NCI-H128 (cell line): ENCODE measurements around the gene RAB11FIP3.
"Not testable (repeated sequence)": the region's sequence is repeated elsewhere in the genome, so short reads cannot be mapped to it uniquely, and the experiment has no call there.

Experiments used
- DNase-seq: peaks from one replicate; lab custom pipeline; 2025; ENCODE audit not compliant: unreplicated experiment; lab: John Stamatoyannopoulos, UW

Gene RAB11FIP3

DNA sequence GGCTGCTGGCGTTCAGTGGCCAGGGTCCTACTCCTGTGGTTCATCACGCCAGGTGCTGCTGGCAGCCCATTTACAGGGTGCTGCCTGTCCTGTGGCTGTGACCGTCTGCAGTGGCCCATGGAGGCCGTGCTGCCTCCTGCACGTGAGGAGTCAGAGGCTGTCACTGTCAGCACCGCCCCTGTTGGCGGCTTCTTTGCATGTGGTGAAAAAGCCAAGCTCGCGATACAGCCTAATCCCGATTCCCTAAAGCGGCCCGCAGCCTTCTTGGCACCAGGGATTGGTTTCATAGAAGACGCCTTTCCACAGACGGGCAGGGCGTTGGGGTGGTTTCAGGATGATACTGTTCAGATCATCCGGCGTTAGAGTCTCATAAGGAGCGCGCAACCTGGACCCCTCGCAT is 35.3 kb downstream of the RAB11FIP3 start:
- DNase-seq, result no peak

DNA sequence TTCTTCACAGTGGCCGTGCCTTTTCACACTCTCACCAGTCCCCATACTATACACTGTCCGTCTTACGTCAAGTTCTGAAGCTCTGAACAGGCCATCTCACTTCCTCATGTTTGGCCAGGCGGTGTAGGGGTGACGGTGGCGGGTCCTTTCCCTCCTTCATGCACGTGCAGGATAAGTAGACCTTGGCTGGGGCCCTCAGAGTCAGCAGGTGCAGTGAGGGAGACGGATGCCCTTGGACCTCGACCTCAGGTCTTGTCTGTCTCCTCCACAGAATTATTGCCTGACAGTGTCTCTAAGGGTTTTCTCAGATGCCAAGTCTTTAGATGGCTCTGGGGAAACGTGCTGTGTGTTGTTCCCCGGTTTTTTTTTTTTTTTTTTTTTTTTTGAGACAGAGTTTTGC is 37.6 kb downstream of the RAB11FIP3 start:
- DNase-seq, result no peak

DNA sequence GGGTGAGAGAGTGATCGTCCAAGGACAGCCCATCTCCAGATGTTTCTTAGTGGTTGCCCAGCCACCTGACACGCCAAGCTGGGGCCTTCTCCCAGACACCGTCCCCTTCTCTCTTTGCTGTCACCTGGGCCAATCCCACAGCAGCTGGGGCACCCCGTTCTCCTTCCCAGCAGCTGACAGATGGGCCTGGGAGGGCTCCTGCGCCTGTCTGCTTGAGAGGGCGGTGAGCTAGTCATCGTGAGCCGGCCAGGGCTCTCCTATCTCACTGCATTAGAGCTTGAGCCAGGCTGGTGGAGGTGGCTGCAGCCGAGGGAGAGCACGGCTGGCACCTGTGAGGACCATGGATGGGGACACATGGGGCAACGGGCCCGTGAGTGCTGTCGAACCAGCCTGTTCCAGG is 41.2 kb downstream of the RAB11FIP3 start:
- DNase-seq, result no peak

DNA sequence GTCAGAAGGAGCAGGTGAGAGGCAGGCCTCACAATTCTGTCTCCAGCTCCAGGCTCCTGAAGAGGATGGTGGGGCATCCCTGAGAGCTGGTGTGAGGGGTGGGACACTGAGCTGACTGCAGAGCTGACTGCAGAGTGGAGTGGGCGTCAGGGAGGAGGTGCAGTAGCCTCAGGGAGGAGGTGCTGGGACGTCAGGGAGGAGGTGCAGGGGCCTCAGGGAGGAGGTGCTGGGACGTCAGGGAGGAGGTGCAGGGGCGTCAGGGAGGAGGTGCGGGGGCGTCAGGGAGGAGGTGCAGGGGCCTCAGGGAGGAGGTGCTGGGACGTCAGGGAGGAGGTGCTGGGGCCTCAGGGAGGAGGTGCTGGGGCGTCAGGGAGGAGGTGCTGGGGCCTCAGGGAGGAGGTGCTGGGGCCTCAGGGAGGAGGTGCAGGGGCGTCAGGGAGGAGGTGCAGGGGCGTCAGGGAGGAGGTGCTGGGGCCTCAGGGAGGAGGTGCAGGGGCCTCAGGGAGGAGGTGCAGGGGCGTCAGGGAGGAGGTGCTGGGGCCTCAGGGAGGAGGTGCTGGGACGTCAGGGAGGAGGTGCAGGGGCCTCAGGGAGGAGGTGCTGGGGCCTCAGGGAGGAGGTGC is 41.9 kb downstream of the RAB11FIP3 start:
- DNase-seq, result not testable (repeated sequence)

DNA sequence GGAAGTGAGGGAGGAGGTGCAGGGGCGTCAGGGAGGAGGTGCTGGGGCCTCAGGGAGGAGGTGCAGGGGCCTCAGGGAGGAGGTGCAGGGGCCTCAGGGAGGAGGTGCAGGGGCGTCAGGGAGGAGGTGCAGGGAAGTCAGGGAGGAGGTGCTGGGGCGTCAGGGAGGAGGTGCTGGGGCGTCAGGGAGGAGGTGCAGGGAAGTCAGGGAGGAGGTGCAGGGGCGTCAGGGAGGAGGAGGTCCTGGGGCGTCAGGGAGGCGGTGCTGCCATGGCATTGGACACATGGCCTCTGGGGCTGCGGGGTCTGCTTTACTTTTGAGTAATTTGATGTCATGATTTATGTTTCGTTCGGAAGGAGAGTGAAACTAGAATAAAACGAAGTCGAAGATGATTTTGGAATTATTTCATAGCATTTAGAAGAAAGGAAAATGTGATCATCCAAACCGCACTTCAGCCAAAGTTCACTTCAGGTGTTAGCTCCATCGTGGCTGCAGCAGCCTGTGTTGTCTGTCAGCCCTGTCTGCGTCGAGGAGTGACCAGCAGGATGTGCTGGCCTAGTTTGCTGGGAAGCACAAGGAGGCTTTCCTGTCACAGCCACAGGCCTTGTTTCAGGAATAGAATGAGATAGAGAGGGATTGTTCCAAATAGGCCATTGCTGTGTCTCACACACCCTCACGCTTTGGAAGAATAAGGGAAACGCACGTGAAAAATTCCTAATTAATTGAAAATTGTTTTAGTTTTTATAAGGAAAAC is 42.8 kb downstream of the RAB11FIP3 start:
- DNase-seq, result no peak

DNA sequence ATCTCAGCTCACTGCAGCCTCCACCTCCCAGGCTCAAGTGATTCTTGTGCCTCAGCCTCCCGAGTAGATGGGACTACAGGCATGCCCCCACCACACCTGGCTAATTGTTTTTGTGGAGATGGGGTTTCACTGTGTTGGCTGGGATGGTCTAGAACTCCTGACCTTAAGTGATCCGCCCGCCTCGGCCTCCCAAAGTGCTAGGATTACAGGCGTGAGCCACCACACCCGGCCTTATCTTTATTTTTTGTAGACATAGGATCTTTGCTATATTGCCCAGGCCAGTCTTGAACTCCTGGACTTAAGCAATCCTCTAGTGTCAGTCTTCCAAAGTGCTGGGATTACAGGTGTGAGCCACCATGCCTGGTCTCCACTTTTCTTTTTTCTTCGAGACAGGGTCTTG is 44.0 kb downstream of the RAB11FIP3 start:
- DNase-seq, result not testable (repeated sequence)

DNA sequence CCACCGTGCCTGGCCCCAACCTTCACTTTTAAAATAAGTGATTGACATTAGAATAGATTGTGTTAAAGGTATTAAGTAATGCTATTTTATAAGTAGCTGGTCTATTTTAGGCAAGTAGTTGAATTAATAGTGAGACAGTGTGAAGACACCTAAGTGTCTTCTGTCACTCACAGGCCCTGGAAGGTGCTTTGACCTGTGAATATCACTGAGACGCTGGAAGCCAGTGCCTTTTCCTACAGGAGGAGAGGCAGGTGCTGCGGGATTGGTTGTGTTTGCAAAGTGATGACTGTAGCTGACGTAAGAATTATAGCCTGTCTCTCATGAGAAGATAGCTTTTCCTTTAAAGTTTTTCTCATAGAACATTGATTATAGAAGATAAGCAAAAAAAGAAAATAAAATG is 45.0 kb downstream of the RAB11FIP3 start:
- DNase-seq, result no peak

DNA sequence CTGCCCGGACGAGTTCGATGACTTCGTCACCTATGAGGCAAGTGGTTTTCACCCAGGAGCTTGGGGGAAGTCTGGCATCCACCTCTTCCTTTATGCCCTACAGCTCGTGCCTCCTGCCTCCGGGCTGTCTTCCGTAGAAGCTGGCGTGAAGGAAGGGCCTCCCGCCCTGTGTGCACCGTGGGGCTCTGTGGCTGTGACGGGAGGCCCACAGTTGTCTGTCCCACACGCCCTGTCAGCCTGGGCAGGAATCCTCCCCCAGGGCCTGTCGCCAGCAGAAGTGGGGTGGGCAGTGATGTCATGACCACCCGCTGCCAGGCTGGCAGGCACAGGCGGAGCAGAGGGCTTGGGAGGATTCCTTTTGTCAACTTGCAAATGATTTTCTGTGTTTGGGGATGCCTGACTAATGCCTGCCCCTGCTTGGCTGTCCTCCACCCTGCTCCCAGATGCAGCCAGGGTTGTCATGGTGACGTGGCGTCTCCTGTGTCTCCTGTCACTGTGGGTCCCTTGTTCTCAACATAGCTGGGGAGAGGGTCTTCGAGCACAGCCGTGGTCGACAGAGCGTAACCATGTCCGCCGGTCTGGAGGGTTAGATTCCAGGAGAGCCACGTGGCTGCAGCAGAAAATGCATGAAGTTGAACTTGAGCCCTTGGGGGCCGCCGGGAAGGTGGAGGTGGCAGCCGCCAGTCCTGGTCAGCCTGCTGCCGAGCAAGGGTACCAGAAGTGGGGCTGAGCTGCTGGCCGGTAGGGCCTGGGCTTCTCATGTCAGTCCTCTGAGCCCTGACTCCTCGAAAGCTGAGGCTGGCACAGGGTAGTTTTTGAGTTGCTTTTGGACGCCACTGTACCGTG is 46.1 kb downstream of the RAB11FIP3 start:
- DNase-seq, result no peak

DNA sequence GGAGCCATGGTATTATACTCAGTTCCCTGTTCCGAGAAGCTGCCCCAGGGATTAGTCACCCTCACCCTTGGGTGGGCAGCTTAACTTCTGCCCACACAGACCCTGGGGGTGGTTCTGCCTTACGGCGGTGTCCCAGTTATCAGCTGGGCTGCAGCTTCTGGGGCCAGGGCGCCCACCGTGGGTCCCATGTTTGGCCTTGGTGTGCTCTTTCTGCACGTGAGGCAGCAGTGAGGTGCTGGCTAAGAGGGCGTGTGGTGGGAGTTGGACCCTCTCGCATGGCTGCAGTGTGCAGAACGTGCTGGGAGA is 46.7 kb downstream of the RAB11FIP3 start:
- no peak for DNase-seq

DNA sequence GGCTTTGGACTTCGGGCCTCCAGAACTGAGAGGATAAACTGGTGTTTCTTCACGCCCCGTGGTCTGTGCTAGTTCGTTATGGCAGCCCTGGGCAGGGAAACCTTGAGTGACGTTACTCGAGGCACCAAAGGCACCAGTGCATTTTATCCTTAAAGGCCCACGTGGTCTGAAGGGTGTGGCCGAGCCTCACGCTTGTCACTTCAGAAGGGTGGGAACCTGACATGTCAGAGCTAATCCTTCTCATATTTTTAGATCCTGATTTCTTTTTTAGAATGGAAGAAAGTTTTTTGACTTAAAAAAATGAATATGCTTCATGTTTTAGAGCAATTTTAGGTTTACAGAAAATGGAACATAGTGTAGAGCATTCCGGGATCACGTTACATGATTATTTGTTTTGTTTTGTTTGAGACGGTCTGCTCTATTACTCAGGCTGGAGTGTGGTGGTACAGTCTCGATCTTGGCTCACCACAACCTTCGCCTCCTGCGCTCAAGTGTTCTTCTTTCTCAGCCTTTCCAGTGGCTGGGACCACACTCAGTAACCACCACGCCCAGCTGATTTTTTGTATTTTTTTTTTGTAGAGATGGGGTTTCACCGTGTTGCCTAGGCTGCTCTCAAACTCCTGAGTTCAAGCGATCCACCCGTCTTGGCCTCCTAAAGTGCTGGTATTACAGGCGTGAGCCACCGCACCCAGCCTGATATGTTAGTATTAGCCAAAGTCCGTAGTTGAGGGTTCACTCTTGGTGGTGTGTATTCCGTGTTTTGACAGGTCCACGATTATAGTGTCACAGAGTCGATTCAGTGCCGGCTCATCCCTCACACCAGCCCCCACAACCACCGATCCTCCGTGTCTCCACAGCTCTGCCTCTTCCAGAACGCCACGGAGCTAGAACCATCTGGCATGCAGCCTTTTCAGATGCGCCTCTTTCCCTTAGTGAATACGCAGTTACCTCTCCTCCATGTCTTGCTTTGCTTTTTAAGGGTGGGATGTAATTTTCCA is 47.9 kb downstream of the RAB11FIP3 start:
- DNase-seq, result no peak

DNA sequence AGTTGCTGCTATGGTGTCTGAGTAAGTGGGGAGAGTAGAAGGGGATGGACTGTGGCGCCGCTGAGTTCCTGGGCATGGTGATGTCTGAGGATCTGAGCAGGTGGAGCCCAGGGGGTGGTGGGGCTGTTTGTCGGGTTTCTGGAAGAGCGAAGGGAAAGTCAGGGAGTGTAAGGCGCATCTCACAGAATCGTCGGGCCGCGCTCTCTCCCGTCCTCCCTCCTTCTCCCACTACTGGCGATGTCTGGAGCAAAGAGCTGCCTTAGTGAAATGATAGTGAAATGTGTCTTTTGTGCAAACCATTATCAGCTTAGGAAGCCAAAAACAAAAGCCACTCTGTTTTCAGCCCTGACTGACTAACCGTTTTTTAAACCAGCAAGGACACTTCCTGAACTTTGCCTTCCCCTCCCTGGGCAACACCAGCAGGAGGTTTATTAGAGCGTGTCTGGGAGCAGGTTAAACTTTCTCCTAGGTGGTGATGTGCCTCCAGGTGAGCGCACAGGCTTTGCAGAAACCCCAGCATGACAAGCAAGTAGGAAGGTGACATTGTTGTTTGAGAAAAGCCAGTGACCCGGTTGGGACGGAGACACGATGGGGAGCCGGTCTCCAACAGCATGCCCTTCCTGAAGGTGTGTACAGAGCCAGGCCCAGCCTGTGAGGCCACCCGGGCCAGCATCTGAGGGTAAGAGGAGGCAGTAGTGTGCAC is 49.1 kb downstream of the RAB11FIP3 start:
- DNase-seq, result no peak

DNA sequence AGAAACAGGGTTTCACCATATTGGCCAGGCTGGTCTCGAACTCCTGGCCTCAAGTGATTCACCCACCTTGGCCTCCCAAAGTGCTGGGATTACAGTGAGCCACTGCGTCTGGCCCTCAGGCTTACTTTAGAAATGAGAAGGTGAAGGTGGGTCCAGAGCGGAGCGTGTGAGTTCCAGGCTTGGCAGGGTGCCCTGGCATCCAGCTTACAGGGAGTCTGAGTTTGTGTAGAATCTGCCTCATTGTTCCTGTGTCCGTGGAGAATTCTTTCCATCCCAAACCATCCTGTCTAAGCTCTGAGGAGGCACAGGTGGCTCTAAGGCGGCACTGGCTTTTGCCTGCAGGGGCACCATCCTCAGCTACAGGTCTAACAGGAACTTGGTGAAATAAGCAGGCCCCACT is 50.6 kb downstream of the RAB11FIP3 start:
- DNase-seq, result no peak

DNA sequence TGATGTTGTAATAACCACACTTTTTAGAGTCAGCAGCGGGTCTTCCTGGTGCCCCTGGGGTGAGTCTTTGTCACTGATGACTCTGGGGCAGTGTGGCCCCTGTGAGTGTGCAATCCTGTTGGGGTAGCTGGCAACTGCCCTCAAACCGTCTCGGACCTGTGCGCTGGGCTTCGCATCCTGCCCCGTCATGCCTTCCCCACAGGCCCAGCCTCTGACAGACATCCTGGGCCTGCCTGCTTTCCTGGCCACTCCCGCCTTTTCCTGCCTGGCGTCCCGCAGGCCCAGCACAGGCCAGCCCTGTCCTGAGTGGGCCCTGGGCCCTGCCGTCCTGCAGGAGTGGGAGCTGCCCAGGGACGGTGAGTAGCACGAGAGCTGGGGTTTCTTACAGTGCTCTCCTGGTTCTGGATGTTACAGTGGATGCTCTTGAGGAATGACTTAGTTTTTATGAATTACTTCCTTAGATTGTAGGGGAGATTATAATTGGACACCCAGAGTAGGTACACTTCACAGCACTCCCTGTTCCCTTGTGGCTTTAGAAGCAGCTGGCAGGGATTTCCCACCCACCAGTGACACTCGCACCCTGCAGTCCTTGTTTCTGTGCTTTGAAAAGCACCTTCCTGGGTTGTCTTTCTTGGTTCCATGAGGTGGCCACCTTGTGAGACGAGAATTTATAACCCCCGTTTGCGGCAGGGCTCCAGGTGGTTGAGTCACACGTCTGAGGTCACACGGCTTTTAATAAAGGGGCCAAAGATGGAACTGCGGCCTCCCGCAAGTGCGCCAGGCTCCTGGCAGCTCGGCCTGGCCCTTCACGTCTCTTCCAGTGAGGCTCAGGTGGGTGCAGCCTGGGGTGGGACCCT is 52.1 kb downstream of the RAB11FIP3 start:
- no peak for DNase-seq

DNA sequence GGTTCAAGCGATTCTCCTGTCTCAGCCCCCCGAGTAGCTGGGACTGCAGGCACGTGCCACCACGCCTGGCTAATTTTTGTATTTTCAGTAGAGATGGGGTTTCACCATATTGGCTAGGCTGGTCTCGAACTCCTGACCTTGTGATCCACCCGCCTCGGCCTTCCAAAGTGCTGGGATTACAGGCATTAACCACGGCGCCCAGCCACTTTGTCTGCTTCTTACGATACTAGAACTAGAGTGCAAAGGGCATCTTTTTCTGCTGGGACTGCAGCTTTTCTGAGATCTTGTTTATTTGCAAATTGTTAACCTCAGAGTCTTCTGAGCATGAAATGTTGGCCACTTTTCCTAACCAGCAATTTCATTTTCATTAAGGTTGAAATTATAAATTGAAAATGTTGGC is 52.8 kb downstream of the RAB11FIP3 start:
- DNase-seq, result not testable (repeated sequence)

DNA sequence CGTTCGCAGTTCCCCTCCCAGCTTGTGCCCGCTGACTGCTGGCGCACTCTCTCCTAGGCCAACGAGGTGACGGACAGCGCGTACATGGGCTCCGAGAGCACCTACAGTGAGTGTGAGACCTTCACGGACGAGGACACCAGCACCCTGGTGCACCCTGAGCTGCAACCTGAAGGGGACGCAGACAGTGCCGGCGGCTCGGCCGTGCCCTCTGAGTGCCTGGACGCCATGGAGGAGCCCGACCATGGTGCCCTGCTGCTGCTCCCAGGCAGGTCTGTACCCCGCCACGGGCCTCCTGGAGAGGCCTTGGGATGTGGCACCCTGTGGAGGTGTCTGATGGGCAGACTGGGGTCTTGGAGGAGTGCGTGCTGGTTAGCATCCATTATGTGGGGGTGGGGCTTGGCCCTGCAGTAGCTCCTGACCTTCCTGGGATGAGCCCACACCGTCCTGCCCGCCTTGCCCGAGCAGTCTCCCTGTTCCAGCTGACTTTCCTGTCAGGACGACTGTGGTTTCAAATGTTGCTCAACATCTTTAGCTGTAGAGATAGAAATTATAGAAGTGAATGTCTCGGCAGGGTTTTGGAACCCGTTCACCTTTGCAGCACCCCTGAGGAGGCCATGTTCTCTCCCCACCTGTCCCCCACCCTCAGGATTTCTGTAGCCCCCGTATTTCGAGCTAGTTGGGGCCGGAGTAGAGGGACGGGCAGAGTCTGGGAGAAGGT is 57.2 kb downstream of the RAB11FIP3 start:
- no peak for DNase-seq

DNA sequence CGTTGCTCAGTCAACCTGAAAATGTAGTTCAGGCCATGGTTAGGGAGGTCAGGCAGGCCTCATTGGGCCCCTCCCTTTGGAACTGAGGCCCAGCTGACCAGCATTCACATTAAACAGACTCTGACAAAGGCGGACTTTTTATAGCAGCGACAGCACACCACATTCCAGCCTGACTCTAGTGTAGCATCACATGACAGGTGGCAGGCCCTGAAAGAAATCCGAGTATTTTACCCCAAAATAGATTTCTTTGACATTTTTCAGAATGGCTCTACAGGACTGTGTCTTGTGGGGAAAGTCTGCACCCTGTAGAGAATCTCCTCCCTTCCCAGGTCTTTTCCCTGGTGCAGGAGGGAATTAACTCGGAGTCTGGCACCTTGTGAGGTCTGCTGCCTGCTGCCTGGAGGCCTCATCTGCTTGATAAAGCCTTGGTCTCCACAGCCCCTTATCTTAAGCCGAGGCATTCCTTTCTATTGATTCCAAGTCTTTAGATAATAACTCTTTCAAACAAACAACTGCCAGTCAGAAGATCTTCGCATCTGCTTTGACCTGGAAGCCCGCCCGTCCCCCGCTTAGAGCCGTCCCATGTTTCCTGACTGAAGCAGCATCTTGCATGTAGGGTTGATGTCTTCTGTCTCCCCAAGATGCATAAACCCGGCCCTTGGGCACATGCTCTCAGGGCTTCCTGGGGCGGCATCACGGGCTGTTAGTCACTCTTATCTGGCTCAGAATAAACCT is 58.1 kb downstream of the RAB11FIP3 start:
- DNase-seq, result no peak

DNA sequence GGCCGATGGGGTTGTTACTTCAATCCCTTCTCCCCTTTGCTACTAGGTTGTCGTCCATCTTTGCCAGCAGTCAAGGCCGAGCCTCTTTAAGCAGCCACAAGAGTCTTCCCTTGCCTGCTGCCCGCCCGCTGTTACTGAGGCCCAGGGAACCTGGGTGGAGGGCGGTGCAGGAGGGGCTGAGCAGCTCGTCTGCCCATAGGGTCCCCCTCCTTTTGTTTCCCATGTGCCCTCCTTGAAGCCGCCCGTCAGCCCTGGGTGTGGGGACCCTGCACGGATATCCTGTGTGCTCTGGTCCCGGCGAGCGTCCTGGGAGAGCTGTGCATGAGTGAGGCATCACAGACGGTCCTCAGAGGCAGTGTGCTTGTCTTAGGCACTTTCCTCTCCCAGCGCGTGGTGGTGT is 64.2 kb downstream of the RAB11FIP3 start:
- no peak for DNase-seq

DNA sequence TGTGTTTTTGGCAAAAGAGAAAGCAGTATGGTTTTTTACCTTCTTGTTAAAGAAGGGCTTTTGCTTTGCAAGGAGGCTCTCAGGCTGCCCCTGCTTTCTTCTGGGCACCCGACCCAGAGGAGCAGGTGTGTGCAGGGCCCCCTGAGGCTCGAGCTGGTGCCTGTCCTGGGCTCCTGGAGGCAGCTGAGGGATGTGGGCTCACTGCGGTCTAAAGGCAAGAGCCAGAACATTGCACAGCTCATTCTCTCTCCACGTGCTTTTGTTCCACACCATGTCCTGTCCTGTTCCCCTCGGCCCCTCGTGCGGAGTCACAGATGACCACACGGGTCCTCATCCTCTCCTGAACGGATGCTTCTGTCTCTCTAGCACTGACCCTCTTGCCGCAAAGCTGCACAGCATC is 65.3 kb downstream of the RAB11FIP3 start:
- no peak for DNase-seq
